Sigmoid colon (tissue), 7 donors: Measurements from ENCODE around the gene LATS1. TPM values are rescaled to one million over a fixed set of nuclear protein-coding genes. Genes with fewer than 3 reads are reported as not detected.
"Not testable (repeated sequence)": the region's sequence is repeated elsewhere in the genome, so short reads cannot be mapped to it uniquely, and the experiment has no call there.

ENCODE experiments used
- DNase-seq: peaks from one replicate; pipeline ENCODE4 v3.0.0-alpha.2; 2019
- H3K27ac ChIP-seq, 4 donors: fragments of 200-600 bp; sonication (generic); one replicate each; pipeline ENCODE4 v1.5.1; 2016 to 2019; ENCODE audit warnings: mild to moderate bottlenecking in 1 of 4
- H3K27me3 ChIP-seq, 3 donors: fragments of 200-600 bp; sonication (generic); one replicate each; pipeline ENCODE4 v1.5.1; 2019; ENCODE audit warnings: mild to moderate bottlenecking in 1 of 3
- H3K36me3 ChIP-seq, 4 donors: fragments of 200-600 bp; sonication (generic); one replicate each; pipeline ENCODE4 v1.5.1; 2016 to 2019
- H3K4me1 ChIP-seq, 4 donors: fragments of 200-600 bp; sonication (generic); one replicate each; pipeline ENCODE4 v1.5.1; 2017 to 2019
- H3K4me3 ChIP-seq, 4 donors: fragments of 200-600 bp; sonication (generic); one replicate each; pipeline ENCODE4 v1.5.1; 2017 to 2019; ENCODE audit warnings: mild to moderate bottlenecking in 2 of 4, moderate library complexity in 1 of 4
- H3K9me3 ChIP-seq, 4 donors: fragments of 200-600 bp in 3 of 4; sonication (generic) in 3 of 4; one replicate each; pipeline versions ENCODE4 v1.5.1 to v1.6.1; 2013 to 2019
- EP300 ChIP-seq, 4 donors: sonication (generic); formaldehyde crosslinking; IDR thresholded peaks; one replicate each; pipeline ENCODE4 v1.6.1; 2017; ENCODE audit warnings: antibody characterized with exemption in 4 of 4
- POLR2A ChIP-seq, 2 donors: fragments of 450-650 bp; IDR thresholded peaks; one replicate each; pipeline ENCODE4 v1.6.1; 2016; ENCODE audit warnings: antibody characterized with exemption in 2 of 2, mild to moderate bottlenecking in 2 of 2, moderate library complexity in 2 of 2
- POLR2AphosphoS5 ChIP-seq, 4 donors: sonication (generic); formaldehyde crosslinking; IDR thresholded peaks; one replicate each; pipeline ENCODE4 v1.6.1; 2017; ENCODE audit warnings: antibody characterized with exemption in 4 of 4
- WGBS, 2 donors: extraction: QIAGEN DNeasy Blood & Tissue Kit; methylation state at CpG; one replicate each; pipeline ENCODE4 v1.1.7; 2013; 5-methylcytosine and 5-hydroxymethylcytosine counted together
- intact Hi-C: fragments of 100-400 bp; cut with DNase I; formaldehyde crosslinking; loops from one replicate; pipeline ENCODE4 v1.15.1; 2023
- polyA plus RNA-seq, 3 donors: library from polyadenylated mRNA; stranded (reverse); fragments of 200-250 nt; gene quantifications; one replicate each; pipeline ENCODE4 v1.2.3, GENCODE V29; 2013
- total RNA-seq, 4 donors: library from RNA; depleted of rRNA; stranded (reverse); fragments of >200 nt; gene quantifications; one replicate each; pipeline ENCODE4 v1.1.0, GENCODE V29; 2016
- TF ChIP-seq, protein P1 (sequence below), 4 experiments: fragments of 450-650 bp in 3 of 4; fragments of 200-600 bp in 1 of 4; IDR thresholded peaks; one replicate each; pipeline ENCODE4 v1.5.1; 2016 to 2019; ENCODE audit warnings: antibody characterized with exemption in 4 of 4, mild to moderate bottlenecking in 3 of 4, moderate library complexity in 2 of 4
- donor health status: healthy with polysubstance abuse.
- donor health status: Bipolar disorder and iron deficiency.
- donor health status: healthy.

LATS1 gene
- total and polyA plus RNA-seq, 7 donors, result 3.6 to 31.6 (median 23.8) TPM

DNA sequence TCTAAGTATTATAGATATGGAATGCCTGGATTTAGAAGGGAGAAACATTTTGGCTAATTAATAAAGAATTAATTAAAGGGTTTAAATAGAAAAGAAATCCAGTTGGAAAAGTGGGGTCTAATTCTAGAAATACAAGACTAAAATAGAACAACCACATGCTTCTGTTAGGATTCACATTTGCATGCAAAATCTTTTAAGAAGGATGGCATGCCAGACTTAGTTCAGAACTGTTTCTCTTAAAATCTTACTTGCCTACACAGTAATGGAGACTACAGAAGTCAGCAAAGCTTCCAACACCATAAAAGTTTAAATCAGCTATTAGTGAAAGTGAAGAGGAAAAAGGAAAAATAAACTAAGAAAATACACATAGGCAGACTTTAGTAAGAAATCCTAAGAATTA is 36.7 kb downstream of the LATS1 start:
- H3K36me3 ChIP-seq, result peaks cover 3 to 50% (median 11%) of the 10 kb centered on the region in 4 donors

DNA sequence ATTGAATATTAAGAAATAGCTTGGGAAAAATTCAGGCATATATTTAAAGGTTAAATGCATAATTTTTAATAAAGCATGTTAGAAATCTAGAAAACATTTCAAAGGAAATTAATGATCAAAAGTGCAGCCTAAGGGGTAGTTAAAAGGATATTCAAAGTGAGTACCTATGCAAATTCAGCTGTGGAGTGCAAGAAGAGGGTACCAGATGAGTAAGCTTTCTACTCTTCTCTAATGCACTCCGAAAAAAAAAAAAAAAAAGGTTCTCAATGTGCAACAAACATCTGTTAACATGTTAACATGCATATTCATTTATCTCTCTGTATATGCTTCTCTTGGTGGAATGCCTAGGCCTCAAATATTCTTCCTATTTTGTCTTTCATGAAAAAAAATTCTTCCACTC is 37.4 kb downstream of the LATS1 start:
- WGBS, 2 donors, result 53 to 71% methylated on average over 1 of the region's 1 CpG
- intact Hi-C loops, result no loop called here
- no peak for TF ChIP-seq EP300 (IDR thresholded peaks at IDR 0.05)
- Histone ChIP-seq H3K36me3 (peaks cover 8 to 55% (median 18%) of the 10 kb centered on the region in 4 donors), H3K4me3 (no peak overlapping the region), H3K27me3 (no peaks in the 10 kb centered on the region), H3K4me1 (peaks cover 0 to 22% (median 4%) of the 10 kb centered on the region in 4 donors), H3K9me3 (no peaks in the 10 kb centered on the region), H3K27ac (no peak overlapping the region)
- DNase-seq, result no peak

More for the DNA sequence above, 36.7 kb downstream of the LATS1 start:
- H3K27ac ChIP-seq, result no peak overlapping the region
- TF ChIP-seq POLR2AphosphoS5 (IDR thresholded peaks at IDR 0.05) (no peak), EP300 (IDR thresholded peaks at IDR 0.05) (no peak), POLR2A (IDR thresholded peaks at IDR 0.05) (no peak)
- TF ChIP-seq, protein P1, sequence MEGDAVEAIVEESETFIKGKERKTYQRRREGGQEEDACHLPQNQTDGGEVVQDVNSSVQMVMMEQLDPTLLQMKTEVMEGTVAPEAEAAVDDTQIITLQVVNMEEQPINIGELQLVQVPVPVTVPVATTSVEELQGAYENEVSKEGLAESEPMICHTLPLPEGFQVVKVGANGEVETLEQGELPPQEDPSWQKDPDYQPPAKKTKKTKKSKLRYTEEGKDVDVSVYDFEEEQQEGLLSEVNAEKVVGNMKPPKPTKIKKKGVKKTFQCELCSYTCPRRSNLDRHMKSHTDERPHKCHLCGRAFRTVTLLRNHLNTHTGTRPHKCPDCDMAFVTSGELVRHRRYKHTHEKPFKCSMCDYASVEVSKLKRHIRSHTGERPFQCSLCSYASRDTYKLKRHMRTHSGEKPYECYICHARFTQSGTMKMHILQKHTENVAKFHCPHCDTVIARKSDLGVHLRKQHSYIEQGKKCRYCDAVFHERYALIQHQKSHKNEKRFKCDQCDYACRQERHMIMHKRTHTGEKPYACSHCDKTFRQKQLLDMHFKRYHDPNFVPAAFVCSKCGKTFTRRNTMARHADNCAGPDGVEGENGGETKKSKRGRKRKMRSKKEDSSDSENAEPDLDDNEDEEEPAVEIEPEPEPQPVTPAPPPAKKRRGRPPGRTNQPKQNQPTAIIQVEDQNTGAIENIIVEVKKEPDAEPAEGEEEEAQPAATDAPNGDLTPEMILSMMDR (IDR thresholded peaks at IDR 0.05), result no peak
- no peaks in the 10 kb centered on the region for H3K27me3 ChIP-seq
- no peak overlapping the region for H3K4me3 ChIP-seq
- DNase-seq, result no peak
- peaks cover 0 to 22% (median 4%) of the 10 kb centered on the region in 4 donors for H3K4me1 ChIP-seq
- intact Hi-C loops, result no loop called here
- no peaks in the 10 kb centered on the region for H3K9me3 ChIP-seq

DNA sequence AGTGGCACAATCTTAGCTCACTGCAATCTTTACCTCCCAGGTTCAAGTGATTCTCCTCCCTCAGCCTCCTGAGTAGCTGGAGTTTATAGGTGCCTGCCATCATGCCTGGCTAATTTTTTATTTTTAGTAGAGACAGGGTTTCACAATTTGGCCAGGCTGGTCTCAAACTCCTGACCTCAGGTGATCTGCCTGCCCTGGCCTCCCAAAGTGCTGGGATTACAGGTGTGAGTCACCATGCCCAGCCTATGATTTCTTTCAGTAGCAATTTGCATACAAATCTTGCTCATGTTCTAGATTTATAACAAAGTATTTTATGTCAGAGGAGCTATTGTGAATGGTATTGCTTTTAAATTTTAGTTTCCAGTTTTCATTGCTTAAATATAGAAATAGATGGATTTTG is 45.6 kb downstream of the LATS1 start:
- H3K27me3 ChIP-seq, H3K27ac ChIP-seq, DNase-seq, intact Hi-C loops, H3K4me1 ChIP-seq, H3K4me3 ChIP-seq, H3K9me3 ChIP-seq: not testable (repeated sequence)
- peaks cover 8 to 94% (median 46%) of the 10 kb centered on the region in 4 donors for H3K36me3 ChIP-seq

DNA sequence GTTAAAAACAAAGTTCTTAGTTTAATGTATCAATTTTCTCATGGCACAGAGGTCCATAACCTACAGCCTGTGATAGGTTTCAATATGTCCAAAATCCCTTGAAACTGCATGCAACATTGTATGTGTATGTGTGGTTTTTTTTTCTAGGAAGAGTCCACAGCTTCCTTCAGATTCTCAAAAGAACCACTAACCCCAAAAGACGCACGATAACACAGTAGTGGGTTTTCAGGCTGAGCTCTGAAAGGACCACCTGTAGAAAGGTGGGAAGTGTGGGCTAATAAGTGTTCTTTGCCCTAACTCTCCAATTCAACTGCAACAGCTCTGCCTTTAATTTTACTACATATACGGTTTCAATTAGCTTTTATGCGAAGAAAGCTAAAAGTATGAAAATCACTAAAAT is 57.9 kb downstream of the LATS1 start:
- no peak for DNase-seq
- intact Hi-C loops, result no loop called here
- peaks cover 5 to 81% (median 23%) of the 10 kb centered on the region in 4 donors for H3K36me3 ChIP-seq
- no peaks in the 10 kb centered on the region for H3K9me3 ChIP-seq
- H3K27me3 ChIP-seq, result no peaks in the 10 kb centered on the region
- no peak overlapping the region for H3K27ac ChIP-seq
- no peak for TF ChIP-seq POLR2A (IDR thresholded peaks at IDR 0.05)
- TF ChIP-seq EP300 (IDR thresholded peaks at IDR 0.05), result no peak
- TF ChIP-seq, protein P1 (IDR thresholded peaks at IDR 0.05), result no peak
- no peak overlapping the region for H3K4me3 ChIP-seq
- no peaks in the 10 kb centered on the region for H3K4me1 ChIP-seq
- WGBS, 2 donors, result 91 to 96% methylated on average over 4 of the region's 4 CpGs

DNA sequence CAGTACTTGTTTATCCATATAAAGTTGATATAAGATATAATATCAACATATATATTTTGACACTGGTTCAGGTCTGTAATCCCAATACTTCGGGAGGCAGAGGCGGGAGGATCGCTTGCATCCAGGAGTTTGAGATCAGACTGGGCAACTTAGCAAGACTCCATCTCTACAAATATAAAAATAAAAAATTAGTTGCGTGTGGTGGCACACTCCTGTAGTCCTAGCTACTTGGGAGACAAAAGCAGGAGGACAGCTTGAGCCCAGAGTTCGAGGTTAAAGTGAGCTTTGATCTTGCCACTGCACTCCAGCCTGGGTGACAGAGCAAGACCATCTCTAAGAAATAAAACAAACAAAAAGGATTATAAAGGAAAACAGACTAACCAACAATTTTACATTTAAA is 60.5 kb downstream of the LATS1 start:
- intact Hi-C loops, result no loop called here

DNA sequence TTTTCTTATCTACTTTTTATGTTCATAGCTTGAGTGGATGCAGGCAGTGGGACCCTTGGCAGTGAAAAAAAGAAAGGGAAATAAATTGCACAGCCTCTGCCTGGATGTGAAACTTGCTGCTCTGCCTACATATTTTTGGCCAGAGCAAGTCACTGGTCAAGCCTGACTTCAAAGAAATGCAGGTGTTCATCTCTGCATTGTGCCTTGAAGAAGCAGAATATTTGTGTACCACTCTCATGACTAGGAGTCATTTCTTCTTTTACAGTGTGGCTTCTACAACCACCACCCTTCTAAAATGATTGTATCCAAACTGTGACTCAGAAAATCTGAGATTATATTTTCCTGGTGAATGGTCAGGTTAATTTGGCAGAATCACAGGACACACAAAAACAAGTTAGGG is 66.8 kb downstream of the LATS1 start:
- H3K36me3 ChIP-seq, result peaks cover 0 to 1% (median 0%) of the 10 kb centered on the region in 4 donors
- H3K27ac ChIP-seq, result no peak overlapping the region
- no peak overlapping the region for H3K4me3 ChIP-seq
- intact Hi-C loops, result no loop called here
- H3K9me3 ChIP-seq, result no peaks in the 10 kb centered on the region
- no peaks in the 10 kb centered on the region for H3K27me3 ChIP-seq
- no peak for TF ChIP-seq POLR2A (IDR thresholded peaks at IDR 0.05)
- TF ChIP-seq, protein P1 (IDR thresholded peaks at IDR 0.05), result no peak
- TF ChIP-seq POLR2AphosphoS5 (IDR thresholded peaks at IDR 0.05), result no peak
- no peak for TF ChIP-seq EP300 (IDR thresholded peaks at IDR 0.05)
- DNase-seq, result no peak
- peaks cover 0 to 17% (median 12%) of the 10 kb centered on the region in 4 donors for H3K4me1 ChIP-seq

More for the DNA sequence above, 60.5 kb downstream of the LATS1 start:
- DNase-seq, result no peak
- Histone ChIP-seq H3K4me3 (no peak overlapping the region), H3K4me1 (no peaks in the 10 kb centered on the region), H3K36me3 (peaks cover 5 to 55% (median 14%) of the 10 kb centered on the region in 4 donors), H3K27me3 (no peaks in the 10 kb centered on the region), H3K27ac (no peak overlapping the region), H3K9me3 (no peaks in the 10 kb centered on the region)
- 96 to 98% methylated on average over 5 of the region's 5 CpGs for WGBS, 2 donors
- TF ChIP-seq EP300 (IDR thresholded peaks at IDR 0.05) (no peak), POLR2AphosphoS5 (IDR thresholded peaks at IDR 0.05) (no peak), POLR2A (IDR thresholded peaks at IDR 0.05) (no peak)
- TF ChIP-seq, protein P1 (IDR thresholded peaks at IDR 0.05), result no peak
